ENCODE data around the gene WNT16. TPM values are rescaled to one million over a fixed set of nuclear protein-coding genes. Genes with fewer than 3 reads are reported as not detected.

WNT16 gene
- total RNA-seq, 1 donor from 2014 or later: not detected

GRCh38 chr7:121344497-121344896 is 15.7 kb downstream of the WNT16 start:
- intact Hi-C loops (cut with DNase I): no loop called here
- peaks cover 12% of the 10 kb centered on the region for H3K36me3 ChIP-seq
- TF ChIP-seq CTCF (IDR thresholded peaks at IDR 0.05): no peak
- no peak for ATAC-seq
- no peaks in the 10 kb centered on the region for H3K4me1 ChIP-seq
- no peak overlapping the region for H3K4me3 ChIP-seq
- no peak for DNase-seq
- H3K27ac ChIP-seq: no peak overlapping the region
- H3K9me3 ChIP-seq: no peaks in the 10 kb centered on the region
- H3K27me3 ChIP-seq (ENCODE audit: low read depth): no peaks in the 10 kb centered on the region

GRCh38 chr7:121351682-121352081 is 22.9 kb downstream of the WNT16 start:
- DNase-seq (no peak), ATAC-seq (no peak)
- H3K36me3 ChIP-seq: peaks cover 46% of the 10 kb centered on the region
- TF ChIP-seq CTCF (IDR thresholded peaks at IDR 0.05): no peak
- intact Hi-C loops (cut with DNase I): no loop called here
- H3K4me1 ChIP-seq: no peaks in the 10 kb centered on the region
- no peaks in the 10 kb centered on the region for H3K9me3 ChIP-seq
- H3K27ac ChIP-seq: no peak overlapping the region
- H3K4me3 ChIP-seq: no peak overlapping the region
- H3K27me3 ChIP-seq (ENCODE audit: low read depth): no peaks in the 10 kb centered on the region

GRCh38 chr7:121352323-121352722 is 23.5 kb downstream of the WNT16 start:
- no peak overlapping the region for H3K27ac ChIP-seq
- intact Hi-C loops (cut with DNase I): no loop called here
- peaks cover 46% of the 10 kb centered on the region for H3K36me3 ChIP-seq
- TF ChIP-seq CTCF (IDR thresholded peaks at IDR 0.05): no peak
- H3K4me1 ChIP-seq: no peaks in the 10 kb centered on the region
- ATAC-seq: no peak
- H3K9me3 ChIP-seq: no peaks in the 10 kb centered on the region
- no peak for DNase-seq
- no peaks in the 10 kb centered on the region for H3K27me3 ChIP-seq (ENCODE audit: low read depth)
- no peak overlapping the region for H3K4me3 ChIP-seq

GRCh38 chr7:121355574-121355973 is 26.8 kb downstream of the WNT16 start:
- no peaks in the 10 kb centered on the region for H3K9me3 ChIP-seq
- intact Hi-C loops (cut with DNase I): no loop called here
- H3K4me3 ChIP-seq: no peak overlapping the region
- ATAC-seq (no peak), DNase-seq (no peak)
- no peaks in the 10 kb centered on the region for H3K27me3 ChIP-seq (ENCODE audit: low read depth)
- TF ChIP-seq CTCF (IDR thresholded peaks at IDR 0.05): no peak
- no peaks in the 10 kb centered on the region for H3K4me1 ChIP-seq
- H3K27ac ChIP-seq: no peak overlapping the region
- H3K36me3 ChIP-seq: peaks cover 61% of the 10 kb centered on the region

- no peak for DNase-seq
- H3K36me3 ChIP-seq: peaks cover 67% of the 10 kb centered on the region
- intact Hi-C loops (cut with DNase I): no loop called here
These were observed 31.8 kb downstream of the WNT16 start for GRCh38 chr7:121360564-121360963.

More at GRCh38 chr7:121360564-121360963, 31.8 kb downstream of the WNT16 start:
- no peaks in the 10 kb centered on the region for H3K9me3 ChIP-seq
- ATAC-seq: no peak
- H3K4me3 ChIP-seq: no peak overlapping the region
- no peaks in the 10 kb centered on the region for H3K4me1 ChIP-seq
- H3K27ac ChIP-seq: no peak overlapping the region
- no peak for TF ChIP-seq CTCF (IDR thresholded peaks at IDR 0.05)
- no peaks in the 10 kb centered on the region for H3K27me3 ChIP-seq (ENCODE audit: low read depth)
